ENCODE results near the gene TBC1D20. TPM values are rescaled to one million over a fixed set of nuclear protein-coding genes. Genes with fewer than 3 reads are reported as not detected.

TBC1D20 gene
- total and polyA plus RNA-seq, 3 donors from 2014 or later: 43.5 to 52.6 (median 45.7) TPM

GRCh38 chr20:406200-407132 lies 55.9 kb downstream of the TBC1D20 start:
- no peak overlapping the region for H3K4me3 ChIP-seq
- no peaks in the 10 kb centered on the region for H3K9me3 ChIP-seq
- DNase-seq: no peak
- WGBS, 2 donors: 49 to 63% methylated on average over 9 of the region's 9 CpGs
- H3K27ac ChIP-seq: no peak overlapping the region
- no peaks in the 10 kb centered on the region for H3K27me3 ChIP-seq
- TF ChIP-seq POLR2A (IDR thresholded peaks at IDR 0.05): no peak
- no peak for TF ChIP-seq CTCF (IDR thresholded peaks at IDR 0.05)
- H3K4me1 ChIP-seq: peaks cover 11% of the 10 kb centered on the region
- H3K36me3 ChIP-seq (ENCODE audit: low read depth, missing control alignments): no peaks in the 10 kb centered on the region
- intact Hi-C loops (cut with DNase I; ENCODE audit: low total_unique reads): no loop called here

GRCh38 chr20:404088-404487 lies 58.2 kb downstream of the TBC1D20 start:
- DNase-seq: no peak
- no peaks in the 10 kb centered on the region for H3K27me3 ChIP-seq
- H3K9me3 ChIP-seq: no peaks in the 10 kb centered on the region
- WGBS, 2 donors: 91 to 93% methylated on average over 4 of the region's 4 CpGs
- intact Hi-C loops (cut with DNase I; ENCODE audit: low total_unique reads): no loop called here
- H3K4me1 ChIP-seq: peaks cover 4% of the 10 kb centered on the region
- no peaks in the 10 kb centered on the region for H3K36me3 ChIP-seq (ENCODE audit: low read depth, missing control alignments)
- no peak overlapping the region for H3K27ac ChIP-seq
- no peak for TF ChIP-seq CTCF (IDR thresholded peaks at IDR 0.05)
- no peak for TF ChIP-seq POLR2A (IDR thresholded peaks at IDR 0.05)
- no peak overlapping the region for H3K4me3 ChIP-seq

GRCh38 chr20:403582-403957 lies 58.8 kb downstream of the TBC1D20 start:
- intact Hi-C loops (cut with DNase I; ENCODE audit: low total_unique reads): no loop called here
- H3K27ac ChIP-seq: no peak overlapping the region
- no peak for DNase-seq
- no peaks in the 10 kb centered on the region for H3K36me3 ChIP-seq (ENCODE audit: low read depth, missing control alignments)
- no peak for TF ChIP-seq POLR2A (IDR thresholded peaks at IDR 0.05)
- TF ChIP-seq CTCF (IDR thresholded peaks at IDR 0.05): no peak
- WGBS, 2 donors: 97 to 100% methylated on average over 3 of the region's 3 CpGs
- no peaks in the 10 kb centered on the region for H3K9me3 ChIP-seq
- no peaks in the 10 kb centered on the region for H3K27me3 ChIP-seq
- H3K4me1 ChIP-seq: no peaks in the 10 kb centered on the region
- H3K4me3 ChIP-seq: no peak overlapping the region

GRCh38 chr20:402898-403581 lies 59.3 kb downstream of the TBC1D20 start:
- TF ChIP-seq POLR2A (IDR thresholded peaks at IDR 0.05) (no peak), CTCF (IDR thresholded peaks at IDR 0.05) (no peak)
- Histone ChIP-seq H3K27ac (no peak overlapping the region), H3K4me3 (no peak overlapping the region), H3K9me3 (no peaks in the 10 kb centered on the region), H3K36me3 (ENCODE audit: low read depth, missing control alignments) (no peaks in the 10 kb centered on the region), H3K4me1 (no peaks in the 10 kb centered on the region), H3K27me3 (no peaks in the 10 kb centered on the region)
- DNase-seq: no peak
- WGBS, 2 donors: 84 to 92% methylated on average over 6 of the region's 6 CpGs
- intact Hi-C loops (cut with DNase I; ENCODE audit: low total_unique reads): no loop called here
